IMR-90 (cell line): ENCODE measurements around the gene TMEM107. TPM values are rescaled to one million over a fixed set of nuclear protein-coding genes. Genes with fewer than 3 reads are reported as not detected.

Experiments
- ATAC-seq: fragments of 200-7000 bp; cut with Tn5 transposase; 2 replicates; pipeline ENCODE4 v1.9.1; 2020; ENCODE audit warnings: low read depth, mild to moderate bottlenecking, moderate library complexity
- BruUV-seq: library from RNA; stranded (reverse); fragments of 400-500 nt; replicated peaks from 2 replicates; lab custom pipeline; 2021; lab: Mats Ljungman, UMichigan
- CTCF ChIA-PET: fragments of 300-600 bp; formaldehyde crosslinking; extraction: SDS; loops from one replicate; lab custom pipeline; 2021; ENCODE audit warnings: antibody characterized with exemption; lab: Yijun Ruan, JAX
- POLR2A ChIA-PET: fragments of 300-600 bp; sonication (Branson Sonifier 250); formaldehyde crosslinking; loops from one replicate; lab custom pipeline; 2022; ENCODE audit warnings: antibody characterized with exemption; ENCODE audit not compliant: unreplicated experiment; lab: Charles Lee
- DNase-seq: peaks from one replicate; pipeline ENCODE4 v3.0.0; 2013
- H2AFZ ChIP-seq: replicated peaks from 2 replicates; pipeline ENCODE3; 2013; ENCODE audit warnings: low read length, mild to moderate bottlenecking; ENCODE audit not compliant: poor library complexity
- H2AK5ac ChIP-seq: 2 replicates; pipeline ENCODE4 v1.6.1; 2013; ENCODE audit warnings: low read depth, low read length, inconsistent platforms
- H2AK9ac ChIP-seq: replicated peaks from 2 replicates; pipeline ENCODE3; 2013; ENCODE audit warnings: mild to moderate bottlenecking, low read depth, low read length, moderate library complexity; ENCODE audit not compliant: poor library complexity
- H2BK120ac ChIP-seq: 2 replicates; pipeline ENCODE4 v1.6.1; 2013; ENCODE audit warnings: low read depth, low read length, inconsistent platforms
- H2BK15ac ChIP-seq: 3 replicates; pipeline ENCODE4 v1.6.1; 2013; ENCODE audit warnings: low read depth, low read length, inconsistent platforms
- H2BK20ac ChIP-seq: 2 replicates; pipeline ENCODE4 v1.6.1; 2013; ENCODE audit warnings: low read depth, mild to moderate bottlenecking, inconsistent platforms, low read length, moderate library complexity
- H2BK5ac ChIP-seq: 2 replicates; pipeline ENCODE4 v1.6.1; 2013; ENCODE audit warnings: mild to moderate bottlenecking, low read depth, low read length, inconsistent platforms; ENCODE audit not compliant: poor library complexity, severe bottlenecking
- H3K14ac ChIP-seq: replicated peaks from 2 replicates; pipeline ENCODE4 v1.6.1; 2013; ENCODE audit warnings: low read depth, low read length, inconsistent platforms
- H3K18ac ChIP-seq: 2 replicates; pipeline ENCODE4 v1.6.1; 2013; ENCODE audit warnings: low read depth, low read length, control low read depth
- H3K23ac ChIP-seq: 2 replicates; pipeline ENCODE4 v1.6.1; 2013; ENCODE audit warnings: low read depth, low read length, inconsistent platforms
- H3K27ac ChIP-seq: 2 replicates; pipeline ENCODE4 v1.5.1; 2013; ENCODE audit warnings: mild to moderate bottlenecking, control low read depth, low read length; ENCODE audit not compliant: insufficient read depth
- H3K27me3 ChIP-seq: 2 replicates; pipeline ENCODE4 v1.6.1; 2013; ENCODE audit warnings: low read length; ENCODE audit not compliant: control insufficient read depth, insufficient read depth
- H3K36me3 ChIP-seq: 2 replicates; pipeline ENCODE4 v1.6.1; 2013; ENCODE audit warnings: low read length, mixed read lengths; ENCODE audit not compliant: control insufficient read depth, insufficient read depth
- H3K4ac ChIP-seq: 2 replicates; pipeline ENCODE4 v1.6.1; 2013; ENCODE audit warnings: low read depth, low read length, inconsistent platforms
- H3K4me1 ChIP-seq: 2 replicates; pipeline ENCODE4 v1.6.1; 2013; ENCODE audit warnings: low read length, mixed read lengths; ENCODE audit not compliant: control insufficient read depth, insufficient read depth
- H3K4me2 ChIP-seq: 2 replicates; pipeline ENCODE4 v1.6.1; 2013; ENCODE audit warnings: low read depth, mild to moderate bottlenecking, control low read depth, low read length, moderate library complexity
- H3K4me3 ChIP-seq: 2 replicates; pipeline ENCODE4 v1.5.1; 2013; ENCODE audit warnings: low read depth, mild to moderate bottlenecking, control low read depth, low read length, moderate library complexity; ENCODE audit not compliant: insufficient read depth
- H3K56ac ChIP-seq: 2 replicates; pipeline ENCODE4 v1.6.1; 2013; ENCODE audit warnings: low read length, inconsistent platforms; ENCODE audit not compliant: insufficient read depth; ENCODE audit errors: extremely low read depth
- H3K79me1 ChIP-seq, 2 experiments: 2 replicates each; pipeline ENCODE4 v1.6.1; 2013; ENCODE audit warnings: low read length in 2 of 2, inconsistent platforms in 1 of 2, low read depth in 1 of 2
- H3K9ac ChIP-seq: 2 replicates; pipeline ENCODE4 v1.6.1; 2013; ENCODE audit warnings: low read depth, low read length, control low read depth
- H3K9me1 ChIP-seq: 2 replicates; pipeline ENCODE4 v1.6.1; 2013; ENCODE audit warnings: low read length, inconsistent platforms; ENCODE audit not compliant: insufficient read depth
- H3K9me3 ChIP-seq: 2 replicates; pipeline ENCODE4 v1.6.1; 2013; ENCODE audit warnings: low read length; ENCODE audit not compliant: control insufficient read depth, insufficient read depth
- H4K20me1 ChIP-seq: 2 replicates; pipeline ENCODE4 v1.6.1; 2013; ENCODE audit warnings: low read length, inconsistent platforms; ENCODE audit not compliant: insufficient read depth
- H4K5ac ChIP-seq: 2 replicates; pipeline ENCODE4 v1.6.1; 2013; ENCODE audit warnings: mild to moderate bottlenecking, low read depth, low read length, control low read depth
- H4K8ac ChIP-seq, 2 experiments: 2 replicates each; pipeline ENCODE4 v1.6.1; 2013; ENCODE audit warnings: low read depth in 2 of 2, low read length in 2 of 2, control low read depth in 1 of 2, inconsistent platforms in 1 of 2
- H4K91ac ChIP-seq: 2 replicates; pipeline ENCODE4 v1.6.1; 2013; ENCODE audit warnings: low read depth, low read length, inconsistent platforms; ENCODE audit not compliant: insufficient read depth
- BHLHE40 ChIP-seq: fragments of 150-350 bp; IDR thresholded peaks from 2 replicates; pipeline ENCODE4 v1.6.1; 2016; ENCODE audit warnings: mild to moderate bottlenecking, low read depth, low read length
- CTCF ChIP-seq: conservative IDR thresholded peaks from 2 replicates; pipeline ENCODE4 v1.5.1; 2012; ENCODE audit warnings: mild to moderate bottlenecking, low read depth, low read length, improper control_type of control experiment
- FOS ChIP-seq: fragments of 150-350 bp; IDR thresholded peaks from 2 replicates; pipeline ENCODE4 v1.6.1; 2016; ENCODE audit warnings: low read depth, low read length
- MAZ ChIP-seq: IDR thresholded peaks from 2 replicates; pipeline ENCODE4 v1.6.1; 2012; ENCODE audit warnings: low read depth, mild to moderate bottlenecking, low read length, improper control_type of control experiment, moderate library complexity, borderline replicate concordance
- MXI1 ChIP-seq: IDR thresholded peaks from 2 replicates; pipeline ENCODE4 v1.6.1; 2012; ENCODE audit warnings: low read depth, mild to moderate bottlenecking, low read length, moderate library complexity, borderline replicate concordance
- NFE2L2 ChIP-seq: fragments of 150-350 bp; IDR thresholded peaks from 2 replicates; pipeline ENCODE4 v1.6.1; 2016; ENCODE audit warnings: low read depth, mild to moderate bottlenecking, low read length
- POLR2A ChIP-seq: IDR thresholded peaks from 2 replicates; pipeline ENCODE4 v1.6.1; 2012; ENCODE audit warnings: mild to moderate bottlenecking, low read depth, low read length
- RAD21 ChIP-seq: IDR thresholded peaks from 2 replicates; pipeline ENCODE4 v1.6.1; 2012; ENCODE audit warnings: low read length, improper control_type of control experiment
- RCOR1 ChIP-seq: IDR thresholded peaks from 2 replicates; pipeline ENCODE4 v1.6.1; 2012; ENCODE audit warnings: mild to moderate bottlenecking, low read length, improper control_type of control experiment; ENCODE audit not compliant: insufficient replicate concordance
- RFX5 ChIP-seq: IDR thresholded peaks from 2 replicates; pipeline ENCODE4 v1.8.0; 2012; ENCODE audit warnings: low read depth, mild to moderate bottlenecking, low read length, moderate library complexity
- USF2 ChIP-seq: fragments of 150-350 bp; IDR thresholded peaks from 2 replicates; pipeline ENCODE4 v1.6.1; 2017; ENCODE audit warnings: mild to moderate bottlenecking, antibody characterized with exemption, low read length, low read depth
- WGBS, 2 experiments: methylation state at CpG; one replicate each; pipeline versions ENCODE4 v1.1.5 to v1.1.7; 2013; ENCODE audit warnings: missing lambda C conversion rate in 2 of 2; ENCODE audit not compliant: insufficient read length in 1 of 2; ENCODE audit errors: extremely low coverage in 2 of 2; 5-methylcytosine and 5-hydroxymethylcytosine counted together
- dilution Hi-C: fragments of 300-500 bp; cut with HindIII; formaldehyde crosslinking; loops from one replicate; pipeline ENCODE4 v1.14.3; 2018; ENCODE audit warnings: low sequenced_read_pairs; ENCODE audit not compliant: unreplicated experiment
- in situ Hi-C: fragments of 300-500 bp; cut with MboI; formaldehyde crosslinking; loops from 3 replicates; pipeline ENCODE4 v1.14.3; 2019; ENCODE audit warnings: low sequenced_read_pairs, inconsistent platforms, mixed read lengths
- intact Hi-C: fragments of 100-400 bp; cut with micrococcal nuclease; formaldehyde crosslinking; loops from 2 replicates; pipeline ENCODE4 v1.10.0; 2022
- polyA plus RNA-seq, 3 experiments: library from polyadenylated mRNA; depleted of rRNA; stranded (reverse); fragments of >200 nt; gene quantifications; 2 replicates each; pipeline ENCODE4 v1.2.3, GENCODE V29; 2012; ENCODE audit warnings: low replicate concordance in 1 of 3
- total RNA-seq: library from RNA; depleted of rRNA; stranded (reverse); fragments of >200 nt; gene quantifications from 2 replicates; pipeline ENCODE4 v1.2.3, GENCODE V29; 2012

TMEM107 gene
- total and polyA plus RNA-seq, 2 of the 4 experiments (the other 2 are of a cell fraction) = 12.9 to 14.3 TPM

- peak overlapping the region; percentile 43; the same call in 1 of the 2 replicates for H3K18ac ChIP-seq
- H3K9me1 ChIP-seq = peaks cover 17% of the 10 kb centered on the region
- no peaks in the 10 kb centered on the region for H3K27me3 ChIP-seq
- in situ Hi-C loops = loop anchor here (25.0 kb wide), 1 partner anchor 919 kb away; the partner anchor contains the start of genes DVL2, GABARAP and PHF23
- H3K14ac ChIP-seq = peak overlapping the region; percentile 61; the same call in 1 of the 2 replicates
- ChIA-PET POLR2A (interaction anchor here (1.4 kb wide), 1 partner anchor 17 kb away, joined by 8 read pairs; no protein-coding TSS in a partner anchor), CTCF (interaction anchor here (0.8 to 1.2 kb wide), 5 partner anchors 19 to 87 kb away, joined by 3 to 7 read pairs (median 4); no protein-coding TSS in a partner anchor)
- H4K91ac ChIP-seq = peak overlapping the region; percentile 17; the same call in 1 of the 2 replicates
- H2BK20ac ChIP-seq = no peak overlapping the region
- peak overlapping the region; percentile 81 for H2AK9ac ChIP-seq
- TF ChIP-seq NFE2L2 (peak; percentile 62; the same call in 1 of the 2 replicates), BHLHE40 (peak; percentile 99), POLR2A (peak; percentile 98), FOS (peak; percentile 82), CTCF (0 out of 2 replicates have a peak, but pooled peaks have one; percentile 26), RAD21 (peak; percentile 44), RCOR1 (no peak), MXI1 (peak; percentile 81; the same call in 1 of the 2 replicates), USF2 (peak; percentile 65), RFX5 (no peak), MAZ (peak; percentile 75; the same call in 1 of the 2 replicates)
- no peak overlapping the region for H2BK15ac ChIP-seq
- H3K56ac ChIP-seq = 0 out of 2 replicates have a peak overlapping the region, but pooled peaks have one; percentile 17
- peak overlapping the region; percentile 43; the same call in 1 of the 2 replicates for H4K5ac ChIP-seq
- H3K79me1 ChIP-seq = peaks cover 8 to 48% of the 10 kb centered on the region in 2 experiments
- H2BK5ac ChIP-seq = peak overlapping the region; percentile 75
- peak overlapping the region; percentile 87 for H3K4me2 ChIP-seq
- dilution Hi-C loops = no loop called here
- H3K36me3 ChIP-seq = peaks cover 14% of the 10 kb centered on the region
- peak overlapping the region; percentile 54; the same call in 1 of the 2 replicates for H2AK5ac ChIP-seq
- H3K23ac ChIP-seq = peak overlapping the region; percentile 84; the same call in 1 of the 2 replicates
- peak overlapping the region; percentile 7; the same call in 1 of the 2 replicates for H2BK120ac ChIP-seq
- intact Hi-C loops = loop anchor here (1.0 to 5.0 kb wide), 3 partner anchors 31 to 74 kb away; no protein-coding TSS in a partner anchor
- H4K8ac ChIP-seq = peak overlapping the region in 1 of 2 experiments; percentile 95; a peak in 2 of 4 replicates
- peak; percentile 100 for DNase-seq
- WGBS, 2 experiments = 0% methylated on average over 12 of the region's 59 CpGs; no CpG with 5 or more reads in 1 of the 2 experiments
- BruUV-seq = no TSS peak
- peak overlapping the region; percentile 89 for H2AFZ ChIP-seq
- no peaks in the 10 kb centered on the region for H3K9me3 ChIP-seq
- H3K4ac ChIP-seq = peak overlapping the region; percentile 74
- H3K4me1 ChIP-seq = peaks cover 22% of the 10 kb centered on the region
- H4K20me1 ChIP-seq = peaks cover 11% of the 10 kb centered on the region
- peak overlapping the region; percentile 69 for H3K4me3 ChIP-seq
- peak overlapping the region; percentile 63 for H3K27ac ChIP-seq
- H3K9ac ChIP-seq = peak overlapping the region; percentile 55
- peak; percentile 69 for ATAC-seq
These were observed 19.8 kb downstream of the TMEM107 start for GRCh38 chr17:8156246-8156992.
